HuH-7 (cell line): ENCODE results near the gene GTPBP6.
"Not testable (repeated sequence)": the region's sequence is repeated elsewhere in the genome, so short reads cannot be mapped to it uniquely, and the experiment has no call there.

ENCODE experiments used
- DNase-seq: peaks from one replicate; pipeline ENCODE4 v3.0.0; 2011; ENCODE audit warnings: low spot score

GTPBP6 gene

DNA sequence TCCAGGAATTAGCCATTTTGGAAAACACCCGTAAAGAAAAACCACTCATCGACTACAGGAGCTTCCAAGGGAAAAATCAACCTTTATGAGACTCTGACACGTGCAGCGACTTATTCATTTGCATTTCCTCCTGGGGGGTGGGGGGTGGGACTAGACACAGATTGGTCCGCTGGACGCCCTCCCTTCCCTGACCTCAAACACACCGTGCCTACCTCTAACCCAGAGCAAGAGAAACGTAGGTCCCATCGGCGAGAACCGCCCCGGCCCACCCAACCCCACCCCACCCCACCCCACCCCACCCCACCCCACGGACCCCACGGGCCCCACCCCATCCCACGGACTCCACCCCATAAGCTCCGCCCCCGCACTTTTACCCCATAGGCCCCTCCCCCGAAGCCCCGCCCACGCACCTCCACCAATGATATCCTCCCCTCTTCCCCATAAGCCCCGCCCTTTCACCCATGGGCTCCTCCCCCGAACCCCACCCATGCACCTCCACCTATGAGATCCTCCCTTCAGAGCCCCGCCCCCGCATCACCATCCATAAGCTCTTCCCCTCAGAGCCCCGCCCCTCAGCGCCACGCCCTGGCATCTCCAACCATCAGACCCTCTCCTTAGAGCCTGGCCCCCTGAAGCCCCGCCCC is 1.1 kb downstream of the GTPBP6 start:
- peak; percentile 73 for DNase-seq

DNA sequence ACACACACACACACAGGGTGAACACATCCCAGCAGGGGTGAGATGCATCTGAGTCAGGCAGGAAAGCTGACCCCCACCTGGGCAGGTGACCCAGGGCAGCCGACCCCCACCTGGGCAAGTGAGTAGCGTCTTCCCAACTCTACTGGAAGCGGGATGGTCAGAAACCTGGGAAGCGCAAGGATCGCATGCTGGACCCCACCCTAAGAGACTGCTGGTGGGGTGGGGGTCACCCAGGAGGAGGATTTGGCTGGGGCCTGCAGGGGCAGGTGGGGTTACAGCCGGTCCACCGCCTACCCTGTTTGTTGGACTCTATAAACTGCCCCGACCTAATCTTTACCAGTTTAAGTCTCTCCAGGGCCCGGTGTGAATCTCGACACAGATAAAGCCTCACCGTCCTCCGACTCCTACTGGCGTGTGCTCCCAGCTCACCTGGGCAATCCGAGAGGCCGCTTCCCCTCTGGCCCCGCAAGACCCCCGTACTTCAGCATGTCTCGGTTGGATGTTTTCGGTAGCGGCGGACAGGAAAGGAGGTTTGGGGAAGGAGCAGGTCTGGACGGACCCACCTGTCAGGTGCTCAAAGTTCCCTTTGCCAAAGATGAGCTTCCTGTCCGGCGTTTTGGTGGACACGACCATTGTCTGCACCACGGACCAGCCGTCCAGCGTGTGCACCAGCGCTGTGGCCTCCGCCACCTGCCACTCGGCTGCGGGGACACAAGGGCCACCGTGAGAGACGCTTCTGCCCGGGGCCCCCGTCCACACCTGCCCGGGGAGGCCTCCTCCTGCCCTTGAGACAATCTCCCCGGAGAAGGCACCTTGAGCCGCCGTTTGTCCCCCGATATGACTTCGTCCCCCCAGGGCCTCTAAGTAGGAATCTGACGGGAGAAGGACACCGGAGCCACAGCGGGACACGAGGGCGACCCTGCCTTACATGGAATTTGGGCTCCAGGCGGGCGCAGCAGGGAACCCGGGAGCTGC is 2.0 kb downstream of the GTPBP6 start:
- DNase-seq = no peak

GRCh38 chrX:314781-315595 is 3.6 kb downstream of the GTPBP6 start:
- DNase-seq = no peak

- no peak for DNase-seq
These were observed 4.5 kb downstream of the GTPBP6 start for GRCh38 chrX:314049-314448.

DNA sequence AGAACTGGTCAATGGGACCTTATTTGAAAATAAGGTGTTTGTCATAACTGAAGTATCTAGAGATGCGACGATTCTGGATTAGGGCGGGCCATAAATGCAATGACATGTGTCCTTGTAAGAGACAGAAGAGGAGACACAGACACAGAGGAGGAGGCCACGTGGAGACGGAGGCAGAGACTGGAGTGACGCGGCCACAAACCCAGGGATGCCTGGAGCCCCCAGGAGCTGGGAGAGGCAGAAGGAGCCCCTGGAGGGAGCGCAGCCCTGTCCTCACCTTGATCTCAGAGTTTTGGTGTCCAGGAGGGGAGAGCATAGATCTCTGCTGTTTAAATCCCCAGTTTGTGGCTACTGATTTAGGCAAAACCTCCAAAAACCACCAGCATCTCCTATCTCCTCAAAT is 5.0 kb downstream of the GTPBP6 start:
- no peak for DNase-seq

- no peak for DNase-seq
These were observed 5.8 kb downstream of the GTPBP6 start for GRCh38 chrX:312621-313331.

- DNase-seq = no peak
These were observed 7.2 kb downstream of the GTPBP6 start for GRCh38 chrX:311156-312129.

DNA sequence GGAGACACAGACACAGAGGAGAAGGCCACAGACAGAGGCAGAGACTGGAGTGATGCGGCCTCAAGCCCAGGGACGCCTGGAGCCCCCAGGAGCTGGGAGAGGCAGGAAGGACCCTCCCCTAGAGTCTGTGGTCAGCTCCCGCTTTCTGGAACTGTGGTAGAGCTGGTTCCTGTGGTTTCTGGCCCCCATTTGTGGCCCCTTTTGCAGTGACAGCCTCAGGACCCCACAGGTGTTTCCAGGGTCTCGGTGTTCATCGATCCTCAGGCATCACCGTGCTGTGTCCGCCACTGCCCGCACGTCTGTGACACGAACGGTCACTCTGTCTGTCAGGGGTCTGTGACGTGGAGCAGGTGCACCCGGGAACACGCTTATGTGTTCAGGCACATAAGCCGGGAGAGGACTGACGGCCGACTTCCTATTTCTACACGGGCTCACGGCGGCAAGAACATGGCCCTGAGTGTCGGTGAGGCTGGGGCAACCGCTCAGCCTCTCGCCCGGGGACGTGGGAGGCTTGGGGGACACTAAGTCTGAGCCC is 7.9 kb downstream of the GTPBP6 start:
- DNase-seq = no peak

DNA sequence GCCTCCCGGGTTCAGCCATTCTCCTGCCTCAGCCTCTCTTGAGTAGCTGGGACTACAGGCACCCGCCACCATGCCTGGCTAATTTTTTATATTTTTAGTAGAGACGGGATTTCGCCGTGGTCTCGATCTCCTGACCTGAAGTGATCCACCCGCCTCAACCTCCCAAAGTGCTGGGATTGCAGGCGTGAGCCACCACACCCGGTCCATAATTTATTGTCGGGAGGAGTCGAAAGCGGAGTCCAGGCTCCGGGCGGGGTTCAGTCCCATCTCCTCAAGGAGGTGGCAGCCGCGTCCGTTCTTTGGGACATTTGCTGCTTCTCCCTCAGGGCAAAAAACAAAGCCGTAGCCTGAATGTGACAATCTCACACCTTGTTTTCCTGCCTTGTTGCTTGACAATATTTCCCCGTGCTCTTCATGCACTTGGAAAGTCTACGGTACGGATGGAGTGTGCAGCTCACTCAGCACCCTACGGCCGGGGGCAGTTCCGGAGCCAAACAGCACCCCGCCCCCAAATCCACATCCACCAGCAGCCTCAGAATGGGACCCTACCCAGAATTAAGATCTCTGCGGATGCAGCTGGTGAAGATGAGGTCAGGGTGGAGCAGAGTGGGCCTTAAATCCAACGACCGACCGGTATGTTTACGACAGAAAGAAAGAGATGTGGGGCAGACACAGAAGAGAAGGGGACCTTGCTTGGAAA is 9.6 kb downstream of the GTPBP6 start:
- DNase-seq = no peak

DNA sequence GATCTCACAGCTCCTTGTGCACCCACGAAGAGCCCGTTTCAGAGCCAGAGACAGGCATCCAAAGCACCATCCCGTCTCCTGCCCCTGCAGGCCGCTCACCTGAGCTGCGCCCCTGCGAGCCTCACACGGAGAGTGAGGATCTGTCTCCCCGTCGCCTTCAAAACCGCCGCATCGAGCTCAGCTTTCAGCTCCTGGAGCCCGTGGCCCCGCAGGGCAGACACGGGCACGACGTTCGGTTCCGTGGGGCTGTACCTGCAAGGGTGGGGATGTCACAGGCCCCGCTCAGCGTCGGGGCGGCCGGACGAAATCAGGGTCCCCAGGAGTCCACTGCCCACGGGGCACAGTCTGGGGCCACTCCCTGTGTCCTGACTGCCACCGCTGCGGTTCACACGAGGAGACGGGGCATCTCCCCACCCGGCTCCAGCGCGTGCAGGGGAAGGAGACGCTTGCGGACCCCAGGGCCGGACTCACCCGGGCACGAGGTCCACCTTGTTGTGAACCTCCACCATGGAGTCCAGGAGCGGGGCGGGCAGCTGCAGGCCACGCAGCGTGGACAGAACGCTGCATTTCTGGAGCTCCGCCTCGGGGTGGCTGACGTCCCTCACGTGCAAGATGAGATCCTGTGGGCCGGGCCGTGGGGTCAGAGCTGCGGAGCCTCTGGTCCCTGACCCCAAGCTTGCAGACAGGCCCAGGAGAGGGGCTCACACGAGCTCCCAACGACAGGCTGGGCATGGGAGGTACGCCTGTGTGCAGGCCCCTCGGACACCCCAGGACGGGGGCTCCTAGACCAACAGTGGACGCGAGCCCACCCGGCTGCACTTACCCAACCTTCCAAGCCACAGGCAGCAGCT is 11.1 kb downstream of the GTPBP6 start:
- DNase-seq = no peak

DNA sequence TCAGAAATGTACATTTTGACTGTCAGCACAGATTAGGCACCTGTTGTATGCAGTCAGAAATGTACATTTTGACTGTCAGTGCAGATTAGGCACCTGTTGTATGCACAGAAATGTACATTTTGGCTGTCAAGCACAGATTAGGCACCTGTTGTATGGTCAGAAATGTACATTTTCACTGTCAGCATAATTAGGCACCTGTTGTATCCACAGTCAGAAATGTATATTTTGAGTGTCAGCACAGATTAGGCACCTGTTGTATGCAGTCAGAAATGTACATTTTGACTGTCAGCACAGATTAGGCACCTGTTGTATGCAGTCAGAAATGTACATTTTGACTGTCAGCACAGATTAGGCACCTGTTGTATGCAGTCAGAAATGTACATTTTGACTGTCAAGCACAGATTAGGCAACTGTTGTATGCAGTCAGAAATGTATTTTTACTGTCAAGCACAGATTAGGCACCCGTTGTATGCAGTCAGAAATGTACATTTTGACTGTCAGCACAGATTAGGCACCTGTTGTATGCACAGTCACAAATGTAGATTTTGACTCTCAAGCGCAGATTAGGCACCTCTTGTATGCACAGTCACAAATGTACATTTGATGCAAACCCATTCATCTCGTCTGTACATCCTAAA is 11.9 kb downstream of the GTPBP6 start:
- DNase-seq = not testable (repeated sequence)

DNA sequence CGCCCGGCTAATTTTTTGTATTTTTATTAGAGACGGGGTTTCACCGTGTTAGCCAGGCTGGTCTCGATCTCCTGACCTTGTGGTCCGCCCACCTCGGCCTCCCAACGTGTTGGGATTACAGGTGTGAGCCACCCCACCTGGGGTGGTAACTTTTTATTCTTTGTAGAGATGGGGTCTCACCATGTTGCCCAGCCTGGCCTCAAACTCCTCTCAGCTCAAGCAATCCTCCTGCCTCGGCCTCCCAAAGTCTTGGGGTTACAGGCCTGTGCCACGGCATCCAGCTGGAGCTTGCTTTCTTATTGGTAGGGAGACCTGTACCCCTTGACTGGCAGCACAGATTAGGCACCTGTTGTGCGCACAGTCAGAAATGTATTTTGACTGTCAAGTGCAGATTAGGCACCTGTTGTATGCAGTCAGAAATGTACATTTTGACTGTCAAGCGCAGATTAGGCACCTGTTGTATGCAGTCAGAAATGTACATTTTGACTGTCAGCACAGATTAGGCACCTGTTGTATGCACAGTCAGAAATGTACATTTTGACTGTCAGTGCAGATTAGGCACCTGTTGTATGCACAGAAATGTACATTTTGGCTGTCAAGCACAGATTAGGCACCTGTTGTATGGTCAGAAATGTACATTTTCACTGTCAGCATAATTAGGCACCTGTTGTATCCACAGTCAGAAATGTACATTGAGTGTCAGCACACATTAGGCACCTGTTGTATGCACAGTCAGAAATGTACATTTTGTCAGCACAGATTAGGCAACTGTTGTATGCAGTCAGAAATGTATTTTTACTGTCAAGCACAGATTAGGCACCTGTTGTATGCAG is 12.6 kb downstream of the GTPBP6 start:
- DNase-seq = not testable (repeated sequence)

- DNase-seq = no peak
These were observed 15.6 kb downstream of the GTPBP6 start for GRCh38 chrX:302975-303374.

DNA sequence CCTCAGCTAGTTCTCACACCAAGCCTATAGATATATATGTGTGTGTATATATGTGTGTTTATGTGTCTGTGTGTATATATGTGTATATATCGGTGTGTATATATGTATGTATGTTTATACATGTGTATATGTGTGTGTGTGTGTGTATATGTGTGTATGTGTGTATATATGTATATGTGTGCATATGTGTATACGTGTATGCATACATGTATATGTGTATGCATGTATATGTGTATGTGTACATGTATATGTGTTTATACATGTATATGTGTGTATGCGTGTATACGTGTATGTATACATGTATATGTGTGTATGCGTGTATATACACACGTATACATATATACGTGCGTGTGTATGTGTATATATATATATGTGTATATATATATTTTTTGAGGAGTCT is 18.3 kb downstream of the GTPBP6 start:
- no peak for DNase-seq

- no peak for DNase-seq
These were observed 19.6 kb downstream of the GTPBP6 start for GRCh38 chrX:298993-299392.

DNA sequence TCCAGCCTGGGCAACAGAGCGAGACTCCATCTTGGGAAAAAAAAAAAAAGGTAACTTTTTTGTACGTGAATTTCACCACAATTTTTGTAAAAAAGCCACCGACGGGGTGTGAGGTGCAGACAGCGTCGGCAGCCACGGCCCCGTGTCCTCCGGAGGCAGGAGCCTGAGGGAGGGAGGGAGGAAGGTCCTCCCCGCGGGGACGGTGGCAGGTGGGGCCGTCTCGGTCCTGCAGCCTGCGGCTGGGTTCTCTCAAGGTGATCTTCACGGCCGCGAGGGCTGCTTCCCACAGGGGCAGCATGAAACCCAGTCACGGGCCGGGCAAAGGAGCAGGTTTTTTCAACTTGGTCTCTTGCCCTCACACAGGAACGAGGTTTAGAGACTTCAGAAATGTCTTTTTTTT is 23.5 kb downstream of the GTPBP6 start:
- no peak for DNase-seq
